H9 (cell line): ENCODE results near the gene ANKRD35. TPM values are rescaled to one million over a fixed set of nuclear protein-coding genes. Genes with fewer than 3 reads are reported as not detected.
A peak's percentile ranks its signal among the peaks of the same experiment; 100 is the strongest.

ENCODE experiments used
- DNase-seq: peaks from one replicate; pipeline ENCODE4 v3.0.0-alpha.2; 2017
- H2AFZ ChIP-seq: one replicate; pipeline ENCODE4 v1.6.1; 2013; ENCODE audit warnings: mild to moderate bottlenecking, low read length, control low read depth, moderate library complexity
- H2AK5ac ChIP-seq: 2 replicates; pipeline ENCODE4 v1.6.1; 2013; ENCODE audit warnings: low read length, control low read depth, mixed read lengths; ENCODE audit not compliant: insufficient read length
- H2BK120ac ChIP-seq: one replicate; pipeline ENCODE4 v1.6.1; 2013; ENCODE audit warnings: low read depth, mild to moderate bottlenecking, low read length, control low read depth, inconsistent platforms; ENCODE audit not compliant: poor library complexity, severe bottlenecking
- H2BK12ac ChIP-seq: 2 replicates; pipeline ENCODE4 v1.6.1; 2013; ENCODE audit warnings: low read length, control low read depth, mixed read lengths, low read depth; ENCODE audit not compliant: insufficient read length
- H2BK15ac ChIP-seq: 2 replicates; pipeline ENCODE4 v1.6.1; 2013; ENCODE audit warnings: low read depth, low read length, control low read depth
- H2BK20ac ChIP-seq: one replicate; pipeline ENCODE4 v1.6.1; 2013; ENCODE audit warnings: low read depth, mild to moderate bottlenecking, low read length, control low read depth, inconsistent platforms; ENCODE audit not compliant: poor library complexity, severe bottlenecking
- H2BK5ac ChIP-seq: 2 replicates; pipeline ENCODE4 v1.6.1; 2013; ENCODE audit warnings: low read length, control low read depth, mixed read lengths; ENCODE audit not compliant: insufficient read length
- H3K14ac ChIP-seq: 2 replicates; pipeline ENCODE4 v1.6.1; 2013; ENCODE audit warnings: low read length, control low read depth; ENCODE audit not compliant: insufficient read depth
- H3K18ac ChIP-seq: 2 replicates; pipeline ENCODE4 v1.6.1; 2013; ENCODE audit warnings: low read depth, mild to moderate bottlenecking, mixed read lengths, low read length, control low read depth; ENCODE audit not compliant: insufficient read length
- H3K23ac ChIP-seq: 2 replicates; pipeline ENCODE4 v1.6.1; 2013; ENCODE audit warnings: low read length, control low read depth, mixed read lengths, low read depth; ENCODE audit not compliant: insufficient read length
- H3K23me2 ChIP-seq: 2 replicates; pipeline ENCODE4 v1.6.1; 2013; ENCODE audit warnings: low read depth, mild to moderate bottlenecking, mixed read lengths, low read length, control low read depth; ENCODE audit not compliant: insufficient read length, poor library complexity, severe bottlenecking
- H3K27ac ChIP-seq: 2 replicates; pipeline ENCODE4 v1.5.1; 2013; ENCODE audit warnings: low read length, control low read depth, mixed read lengths, low read depth; ENCODE audit not compliant: insufficient read length
- H3K27me3 ChIP-seq: 2 replicates; pipeline ENCODE4 v1.6.1; 2013; ENCODE audit warnings: low read length, control low read depth, inconsistent platforms; ENCODE audit not compliant: insufficient read depth
- H3K4ac ChIP-seq: 2 replicates; pipeline ENCODE4 v1.6.1; 2013; ENCODE audit warnings: low read depth, mild to moderate bottlenecking, control low read depth, inconsistent platforms, low read length, moderate library complexity
- H3K4me1 ChIP-seq: 2 replicates; pipeline ENCODE4 v1.6.1; 2013; ENCODE audit warnings: low read length, control low read depth, inconsistent platforms; ENCODE audit not compliant: insufficient read depth
- H3K4me2 ChIP-seq: 2 replicates; pipeline ENCODE4 v1.6.1; 2013; ENCODE audit warnings: low read length, control low read depth, mixed read lengths; ENCODE audit not compliant: insufficient read length, insufficient read depth
- H3K56ac ChIP-seq: 2 replicates; pipeline ENCODE4 v1.6.1; 2013; ENCODE audit warnings: low read depth, mild to moderate bottlenecking, mixed read lengths, low read length, control low read depth; ENCODE audit not compliant: insufficient read length
- H3K79me1 ChIP-seq: 2 replicates; pipeline ENCODE4 v1.6.1; 2013; ENCODE audit warnings: low read depth, mild to moderate bottlenecking, moderate library complexity, low read length, control low read depth, inconsistent platforms; ENCODE audit not compliant: insufficient read depth, poor library complexity, severe bottlenecking
- H3K79me2 ChIP-seq: 2 replicates; pipeline ENCODE4 v1.6.1; 2013; ENCODE audit warnings: low read length, control low read depth, inconsistent platforms; ENCODE audit not compliant: insufficient read depth
- H3K9ac ChIP-seq: 2 replicates; pipeline ENCODE4 v1.6.1; 2013; ENCODE audit warnings: low read length, control low read depth, mixed read lengths; ENCODE audit not compliant: insufficient read length; ENCODE audit errors: extremely low read depth
- H3K9me3 ChIP-seq: one replicate; pipeline ENCODE4 v1.6.1; 2013; ENCODE audit warnings: low read depth, low read length, inconsistent platforms; ENCODE audit not compliant: control insufficient read depth
- H3T11ph ChIP-seq: one replicate; pipeline ENCODE4 v1.6.1; 2013; ENCODE audit warnings: mild to moderate bottlenecking, low read length, control low read depth, inconsistent platforms
- H4K20me1 ChIP-seq: one replicate; pipeline ENCODE4 v1.6.1; 2013; ENCODE audit not compliant: control insufficient read depth, insufficient read length, insufficient read depth
- H4K5ac ChIP-seq: 2 replicates; pipeline ENCODE4 v1.6.1; 2013; ENCODE audit warnings: low read depth, mild to moderate bottlenecking, mixed read lengths, low read length, control low read depth; ENCODE audit not compliant: insufficient read length
- H4K8ac ChIP-seq: replicated peaks from 2 replicates; pipeline ENCODE4 v1.6.1; 2013; ENCODE audit warnings: low read length, control low read depth, mixed read lengths, low read depth; ENCODE audit not compliant: insufficient read length
- H4K91ac ChIP-seq: 2 replicates; pipeline ENCODE4 v1.6.1; 2013; ENCODE audit warnings: low read depth, mild to moderate bottlenecking, moderate library complexity, mixed read lengths, low read length, control low read depth; ENCODE audit not compliant: insufficient read length
- H3K27ac Mint-ChIP-seq, 3 experiments: 2 replicates in 2 of 3; 3 replicates in 1 of 3; pipeline ENCODE4 v1.8.0; 2020 to 2021; ENCODE audit warnings: mixed read lengths in 3 of 3, mild to moderate bottlenecking in 1 of 3, moderate library complexity in 1 of 3
- H3K27me3 Mint-ChIP-seq: 2 replicates; pipeline ENCODE4 v1.8.0; 2021; ENCODE audit warnings: low read depth, mild to moderate bottlenecking, moderate library complexity, mixed read lengths
- H3K36me3 Mint-ChIP-seq, 3 experiments: 2 replicates in 2 of 3; 3 replicates in 1 of 3; pipeline ENCODE4 v1.8.0; 2020 to 2021; ENCODE audit warnings: low read depth in 3 of 3, mixed read lengths in 3 of 3; ENCODE audit not compliant: insufficient read depth in 1 of 3
- H3K4me1 Mint-ChIP-seq, 2 experiments: 2 replicates each; pipeline ENCODE4 v1.8.0; 2020; ENCODE audit warnings: mixed read lengths in 2 of 2
- H3K4me3 Mint-ChIP-seq, 2 experiments: 2 replicates in 1 of 2; 3 replicates in 1 of 2; pipeline ENCODE4 v1.8.0; 2020 to 2021; ENCODE audit warnings: mild to moderate bottlenecking in 2 of 2, mixed read lengths in 2 of 2, moderate library complexity in 1 of 2
- H3K9me3 Mint-ChIP-seq, 2 experiments: 2 replicates in 1 of 2; 3 replicates in 1 of 2; pipeline ENCODE4 v1.8.0; 2020; ENCODE audit warnings: mild to moderate bottlenecking in 2 of 2, mixed read lengths in 2 of 2, moderate library complexity in 1 of 2
- WGBS: extraction: QIAGEN DNeasy Blood & Tissue Kit; methylation state at CpG from one replicate; pipeline ENCODE4 v1.1.7; 2013; ENCODE audit warnings: missing lambda C conversion rate, low lambda C conversion rate, mixed read lengths; ENCODE audit not compliant: insufficient read length; ENCODE audit errors: extremely low coverage; 5-methylcytosine and 5-hydroxymethylcytosine counted together
- total RNA-seq: library from RNA; stranded (reverse); gene quantifications from 2 replicates; pipeline ENCODE4 v1.2.1, GENCODE V29; 2021
- TF ChIP-seq, protein P1 (sequence below): fragments of 200-600 bp; sonication (generic); conservative IDR thresholded peaks from 3 replicates; pipeline ENCODE4 v1.8.0; 2021; ENCODE audit warnings: antibody characterized with exemption, mild to moderate bottlenecking

ANKRD35 gene
- total RNA-seq, 1 experiment from 2014 or later: 0.28 TPM

DNA sequence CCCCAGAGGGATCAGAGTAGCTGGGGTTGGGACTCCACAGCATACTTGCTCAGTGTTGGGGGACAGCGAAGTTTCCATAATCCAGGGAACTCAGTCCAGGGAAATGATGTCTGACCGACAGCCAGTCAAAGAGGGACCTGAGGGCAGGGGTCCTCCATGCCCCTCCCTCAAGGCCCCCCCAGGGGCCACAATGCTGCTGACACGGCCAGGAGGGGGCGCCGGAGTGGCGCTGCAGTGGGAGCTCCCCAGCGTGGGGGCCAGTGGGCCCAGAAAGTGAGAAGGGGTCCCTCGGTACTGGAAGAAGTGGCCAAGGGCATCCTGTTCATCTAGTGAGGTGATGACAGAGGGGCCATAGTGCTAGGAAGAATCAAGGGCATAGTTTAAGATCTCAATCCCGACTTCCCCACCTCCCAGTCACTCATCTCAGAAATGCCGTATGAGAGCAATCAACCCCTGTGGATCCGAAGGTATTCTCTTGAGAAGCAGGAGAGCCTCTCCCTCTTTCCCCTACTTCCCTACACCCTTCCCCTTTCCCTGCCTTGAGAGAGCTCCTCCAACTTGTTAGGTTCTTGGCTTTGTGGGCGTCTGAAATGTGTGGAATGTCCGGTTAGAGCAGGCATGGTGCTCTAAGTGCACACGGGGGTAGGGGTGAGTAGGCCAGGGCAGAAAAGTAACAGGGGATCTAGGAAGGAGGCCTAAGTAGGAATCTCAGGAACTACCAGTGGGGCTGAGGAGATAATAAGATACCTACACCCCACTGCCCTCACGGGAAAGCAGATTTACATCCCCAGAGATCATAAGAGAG is 36.1 kb downstream of the ANKRD35 start:
- H3K4me3 Mint-ChIP-seq: no peak overlapping the region
- Histone ChIP-seq H2BK20ac (no peak overlapping the region), H2AK5ac (no peak overlapping the region), H2BK5ac (no peak overlapping the region), H4K5ac (no peak overlapping the region), H2BK120ac (no peak overlapping the region), H3T11ph (no peak overlapping the region), H4K91ac (no peak overlapping the region), H2BK12ac (no peak overlapping the region), H3K23ac (no peak overlapping the region), H4K20me1 (no peaks in the 10 kb centered on the region), H3K56ac (no peak overlapping the region), H3K9me3 (no peaks in the 10 kb centered on the region), H3K27me3 (no peaks in the 10 kb centered on the region), H3K27ac (no peak overlapping the region), H3K14ac (no peak overlapping the region), H3K79me2 (no peaks in the 10 kb centered on the region), H3K18ac (no peak overlapping the region), H3K4me2 (no peak overlapping the region), H4K8ac (no peak overlapping the region), H2BK15ac (no peak overlapping the region), H3K79me1 (no peaks in the 10 kb centered on the region), H2AFZ (no peak overlapping the region), H3K4me1 (no peaks in the 10 kb centered on the region), H3K4ac (no peak overlapping the region), H3K23me2 (peaks cover 3% of the 10 kb centered on the region), H3K9ac (no peak overlapping the region)
- DNase-seq: no peak
- peak overlapping the region in 1 of 3 experiments; percentile 11; a peak in 1 of 7 replicates for H3K27ac Mint-ChIP-seq
- no CpG with 5 or more reads among the region's 15 CpGs for WGBS
- no peaks in the 10 kb centered on the region; the same call in 1 of the 2 replicates for H3K27me3 Mint-ChIP-seq
- no peaks in the 10 kb centered on the region for H3K9me3 Mint-ChIP-seq
- TF ChIP-seq, protein P1, sequence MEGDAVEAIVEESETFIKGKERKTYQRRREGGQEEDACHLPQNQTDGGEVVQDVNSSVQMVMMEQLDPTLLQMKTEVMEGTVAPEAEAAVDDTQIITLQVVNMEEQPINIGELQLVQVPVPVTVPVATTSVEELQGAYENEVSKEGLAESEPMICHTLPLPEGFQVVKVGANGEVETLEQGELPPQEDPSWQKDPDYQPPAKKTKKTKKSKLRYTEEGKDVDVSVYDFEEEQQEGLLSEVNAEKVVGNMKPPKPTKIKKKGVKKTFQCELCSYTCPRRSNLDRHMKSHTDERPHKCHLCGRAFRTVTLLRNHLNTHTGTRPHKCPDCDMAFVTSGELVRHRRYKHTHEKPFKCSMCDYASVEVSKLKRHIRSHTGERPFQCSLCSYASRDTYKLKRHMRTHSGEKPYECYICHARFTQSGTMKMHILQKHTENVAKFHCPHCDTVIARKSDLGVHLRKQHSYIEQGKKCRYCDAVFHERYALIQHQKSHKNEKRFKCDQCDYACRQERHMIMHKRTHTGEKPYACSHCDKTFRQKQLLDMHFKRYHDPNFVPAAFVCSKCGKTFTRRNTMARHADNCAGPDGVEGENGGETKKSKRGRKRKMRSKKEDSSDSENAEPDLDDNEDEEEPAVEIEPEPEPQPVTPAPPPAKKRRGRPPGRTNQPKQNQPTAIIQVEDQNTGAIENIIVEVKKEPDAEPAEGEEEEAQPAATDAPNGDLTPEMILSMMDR: peak; percentile 83
- peaks cover 29 to 59% (median 57%) of the 10 kb centered on the region in 3 experiments for H3K36me3 Mint-ChIP-seq
- H3K4me1 Mint-ChIP-seq: peaks cover 6% of the 10 kb centered on the region in 2 experiments; a peak in 2 of 4 replicates
